Cardiac muscle cell (in vitro differentiated cells and primary cell): ENCODE measurements around the gene VPS72. TPM values are rescaled to one million over a fixed set of nuclear protein-coding genes. Genes with fewer than 3 reads are reported as not detected.
A peak's percentile ranks its signal among the peaks of the same experiment; 100 is the strongest.

ENCODE experiments used
- DNase-seq, 2 donors: peaks; one replicate each; pipeline versions ENCODE4 v3.0.0 to v3.0.0-alpha.2; 2010 to 2017; ENCODE audit warnings: low read depth in 1 of 2, low spot score in 1 of 2
- H3K27ac ChIP-seq: fragments of 200-600 bp; sonication (generic); 2 replicates; pipeline ENCODE4 v1.5.1; 2016
- H3K27me3 ChIP-seq: fragments of 200-600 bp; sonication (generic); 2 replicates; pipeline ENCODE4 v1.6.0; 2016; ENCODE audit warnings: control low read depth
- H3K36me3 ChIP-seq: fragments of 200-600 bp; sonication (generic); 2 replicates; pipeline ENCODE4 v1.5.1; 2016; ENCODE audit warnings: control low read depth
- H3K4me1 ChIP-seq: fragments of 200-600 bp; sonication (generic); 2 replicates; pipeline ENCODE4 v1.8.1; 2017; ENCODE audit warnings: low read depth, mild to moderate bottlenecking, mixed run types
- H3K4me3 ChIP-seq: fragments of 200-600 bp; sonication (generic); 2 replicates; pipeline ENCODE4 v1.5.1; 2016; ENCODE audit warnings: mild to moderate bottlenecking
- H3K9me3 ChIP-seq: fragments of 200-600 bp; sonication (generic); 2 replicates; pipeline ENCODE4 v1.5.1; 2017; ENCODE audit warnings: low read depth, mild to moderate bottlenecking, control low read depth
- CTCF ChIP-seq: IDR thresholded peaks from 2 replicates; pipeline ENCODE4 v1.5.1; 2012; ENCODE audit warnings: low read depth, mild to moderate bottlenecking, low read length
- polyA plus RNA-seq: library from polyadenylated mRNA; unstranded; fragments of >200 nt; fragmentation: Nextera tagmentation; extraction: Ambion mirVana; gene quantifications from 2 replicates; pipeline ENCODE4 v1.2.1, GENCODE V29; 2016
- total RNA-seq: library from RNA; depleted of rRNA; stranded (reverse); fragments of >200 nt; gene quantifications from 2 replicates; pipeline ENCODE4 v1.2.3, GENCODE V29; 2016

VPS72 gene
- total and polyA plus RNA-seq, 2 experiments from 2014 or later = 60.0 to 64.7 TPM

GRCh38 chr1:151175863-151176262 lies 14.1 kb downstream of the VPS72 start, which contains the start of gene TMOD4:
TMOD4 (minus strand) TSS chr1:151175981; CDS start chr1:151174875, 1,106 bp downstream.
- no peak for DNase-seq
- TF ChIP-seq CTCF = peak; percentile 60
- H3K4me3 ChIP-seq = no peak within 1 kb of the TSS
- H3K27ac ChIP-seq = no peak within 1 kb of the TSS
- H3K4me1 ChIP-seq = no peaks in the 10 kb centered on the region
- peaks cover 26% of the 10 kb centered on the region for H3K36me3 ChIP-seq
- H3K27me3 ChIP-seq = no peaks in the 10 kb centered on the region
- H3K9me3 ChIP-seq = no peaks in the 10 kb centered on the region

- no peak for TF ChIP-seq CTCF
- DNase-seq = peak in 1 of 2 donors; percentile 23
- H3K4me3 ChIP-seq = no peak overlapping the region
- H3K27ac ChIP-seq = no peak overlapping the region
- H3K9me3 ChIP-seq = no peaks in the 10 kb centered on the region
- no peaks in the 10 kb centered on the region for H3K27me3 ChIP-seq
- H3K4me1 ChIP-seq = no peaks in the 10 kb centered on the region
- H3K36me3 ChIP-seq = peaks cover 26% of the 10 kb centered on the region
Observed at GRCh38 chr1:151175041-151175741, 14.8 kb downstream of the VPS72 start.

- no peak for TF ChIP-seq CTCF
- no peak for DNase-seq
- H3K36me3 ChIP-seq = peaks cover 14% of the 10 kb centered on the region
- no peaks in the 10 kb centered on the region for H3K27me3 ChIP-seq
- no peak overlapping the region for H3K4me3 ChIP-seq
- no peaks in the 10 kb centered on the region for H3K9me3 ChIP-seq
- H3K27ac ChIP-seq = no peak overlapping the region
- peaks cover 6% of the 10 kb centered on the region for H3K4me1 ChIP-seq
Observed at GRCh38 chr1:151171190-151171589, 18.8 kb downstream of the VPS72 start.

GRCh38 chr1:151167116-151167515 lies 22.9 kb downstream of the VPS72 start:
- Histone ChIP-seq H3K36me3 (peaks cover 12% of the 10 kb centered on the region), H3K4me3 (peak overlapping the region; percentile 75), H3K4me1 (peaks cover 14% of the 10 kb centered on the region), H3K27ac (peak overlapping the region; percentile 68), H3K27me3 (no peaks in the 10 kb centered on the region), H3K9me3 (no peaks in the 10 kb centered on the region)
- DNase-seq = no peak
- TF ChIP-seq CTCF = no peak

GRCh38 chr1:151166505-151166956 lies 23.5 kb downstream of the VPS72 start:
- peak; percentile 49 to 70 for DNase-seq
- TF ChIP-seq CTCF = no peak
- H3K4me3 ChIP-seq = peak overlapping the region; percentile 75
- no peaks in the 10 kb centered on the region for H3K27me3 ChIP-seq
- no peaks in the 10 kb centered on the region for H3K9me3 ChIP-seq
- H3K36me3 ChIP-seq = peaks cover 16% of the 10 kb centered on the region
- H3K4me1 ChIP-seq = peaks cover 14% of the 10 kb centered on the region
- peak overlapping the region; percentile 68 for H3K27ac ChIP-seq
